Measurements from ENCODE around the gene SNF8. TPM values are rescaled to one million over a fixed set of nuclear protein-coding genes. Genes with fewer than 3 reads are reported as not detected.
A peak's percentile ranks its signal among the peaks of the same experiment; 100 is the strongest.

The SNF8 gene
- total and polyA plus RNA-seq, 2 donors (not counting 3 experiments of a cell fraction or from before 2014, with no cell fraction given), result 166 to 194 TPM

GRCh38 chr17:48915459-48916282, 29.0 kb downstream of the SNF8 start:
- TF ChIP-seq GATA2 (IDR thresholded peaks at IDR 0.05; ENCODE audit: insufficient read depth, insufficient read length, low read depth, low read length), result no peak
- TF ChIP-seq POLR2AphosphoS5 (IDR thresholded peaks at IDR 0.05; ENCODE audit: insufficient read depth, low read depth, low read length), result no peak
- TF ChIP-seq, protein P1, sequence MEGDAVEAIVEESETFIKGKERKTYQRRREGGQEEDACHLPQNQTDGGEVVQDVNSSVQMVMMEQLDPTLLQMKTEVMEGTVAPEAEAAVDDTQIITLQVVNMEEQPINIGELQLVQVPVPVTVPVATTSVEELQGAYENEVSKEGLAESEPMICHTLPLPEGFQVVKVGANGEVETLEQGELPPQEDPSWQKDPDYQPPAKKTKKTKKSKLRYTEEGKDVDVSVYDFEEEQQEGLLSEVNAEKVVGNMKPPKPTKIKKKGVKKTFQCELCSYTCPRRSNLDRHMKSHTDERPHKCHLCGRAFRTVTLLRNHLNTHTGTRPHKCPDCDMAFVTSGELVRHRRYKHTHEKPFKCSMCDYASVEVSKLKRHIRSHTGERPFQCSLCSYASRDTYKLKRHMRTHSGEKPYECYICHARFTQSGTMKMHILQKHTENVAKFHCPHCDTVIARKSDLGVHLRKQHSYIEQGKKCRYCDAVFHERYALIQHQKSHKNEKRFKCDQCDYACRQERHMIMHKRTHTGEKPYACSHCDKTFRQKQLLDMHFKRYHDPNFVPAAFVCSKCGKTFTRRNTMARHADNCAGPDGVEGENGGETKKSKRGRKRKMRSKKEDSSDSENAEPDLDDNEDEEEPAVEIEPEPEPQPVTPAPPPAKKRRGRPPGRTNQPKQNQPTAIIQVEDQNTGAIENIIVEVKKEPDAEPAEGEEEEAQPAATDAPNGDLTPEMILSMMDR (IDR thresholded peaks at IDR 0.05; ENCODE audit: extremely low read depth in 1 of 2, insufficient read depth in 1 of 2, low read depth in 1 of 2, low read length in 2 of 2), result no peak
- no peak for FAIRE-seq
- Histone ChIP-seq H2AFZ (ENCODE audit: low read depth, low read length) (no peak overlapping the region), H3K9ac (replicated peaks; ENCODE audit: extremely low read depth, insufficient read depth, low read length) (no peak overlapping the region), H3K36me3 (ENCODE audit: control insufficient read depth in 2 of 2, extremely low read depth in 1 of 2, insufficient read depth in 2 of 2, low read length in 2 of 2) (peaks cover 27 to 32% of the 10 kb centered on the region in 2 experiments), H3K79me2 (ENCODE audit: control insufficient read depth, insufficient read depth, low read length) (peaks cover 55% of the 10 kb centered on the region), H3K9me1 (replicated peaks; ENCODE audit: control insufficient read depth, extremely low read depth, insufficient read depth, low read length) (no peaks in the 10 kb centered on the region), H3K4me2 (ENCODE audit: insufficient read depth, low read length) (no peak overlapping the region), H3K4me1 (ENCODE audit: control insufficient read depth, extremely low read depth, insufficient read depth, low read length) (peaks cover 9% of the 10 kb centered on the region), H3K4me3 (replicated peaks in 1 of 3; ENCODE audit: insufficient read depth in 1 of 3, low read depth in 1 of 3, low read length in 3 of 3) (no peak overlapping the region), H3K9me3 (replicated peaks; ENCODE audit: control insufficient read depth, insufficient read depth, low read length) (no peaks in the 10 kb centered on the region), H3K27ac (ENCODE audit: insufficient read depth, low read depth, low read length) (peak overlapping the region; percentile 62), H3K27me3 (ENCODE audit: control insufficient read depth in 2 of 2, insufficient read depth in 2 of 2, low read length in 2 of 2) (no peaks in the 10 kb centered on the region), H4K20me1 (replicated peaks; ENCODE audit: control insufficient read depth, extremely low read depth, insufficient read depth, low read length) (peaks cover 9% of the 10 kb centered on the region)
- DNase-seq (ENCODE audit: low read depth, low spot score), result peak; percentile 47
- ChIA-PET CTCF (interaction anchor here (0.8 to 1.6 kb wide), 3 partner anchors 10 to 117 kb away, joined by 3 to 11 read pairs (median 6); no protein-coding TSS in a partner anchor), POLR2A (no interaction called here)
- BruUV-seq (replicated peaks), result no TSS peak
- intact Hi-C loops (cut with micrococcal nuclease) (no loop called here), dilution Hi-C loops (cut with MboI; ENCODE audit: extremely low pct_ligation_motif_present, low sequenced_read_pairs) (no loop called here)

GRCh38 chr17:48912476-48912875, 32.2 kb downstream of the SNF8 start:
- H3K4me2 ChIP-seq (ENCODE audit: insufficient read depth, low read length), result no peak overlapping the region
- FAIRE-seq, result no peak
- H3K36me3 ChIP-seq (ENCODE audit: control insufficient read depth in 2 of 2, extremely low read depth in 1 of 2, insufficient read depth in 2 of 2, low read length in 2 of 2), result peaks cover 13 to 26% of the 10 kb centered on the region in 2 experiments
- intact Hi-C loops (cut with micrococcal nuclease), result loop anchor here (1.0 kb wide), 1 partner anchor 120 kb away; no protein-coding TSS in a partner anchor
- H3K4me3 ChIP-seq (replicated peaks in 1 of 3; ENCODE audit: insufficient read depth in 1 of 3, low read depth in 1 of 3, low read length in 3 of 3), result no peak overlapping the region
- no peaks in the 10 kb centered on the region for H3K9me3 ChIP-seq (replicated peaks; ENCODE audit: control insufficient read depth, insufficient read depth, low read length)
- H3K27ac ChIP-seq (ENCODE audit: insufficient read depth, low read depth, low read length), result no peak overlapping the region
- dilution Hi-C loops (cut with MboI; ENCODE audit: extremely low pct_ligation_motif_present, low sequenced_read_pairs), result no loop called here
- H4K20me1 ChIP-seq (replicated peaks; ENCODE audit: control insufficient read depth, extremely low read depth, insufficient read depth, low read length), result peaks cover 12% of the 10 kb centered on the region
- no peaks in the 10 kb centered on the region for H3K27me3 ChIP-seq (ENCODE audit: control insufficient read depth in 2 of 2, insufficient read depth in 2 of 2, low read length in 2 of 2)
- H3K9ac ChIP-seq (replicated peaks; ENCODE audit: extremely low read depth, insufficient read depth, low read length), result no peak overlapping the region
- ChIA-PET CTCF (no interaction called here), POLR2A (no interaction called here)
- no TSS peak for BruUV-seq (replicated peaks)
- no peak overlapping the region for H2AFZ ChIP-seq (ENCODE audit: low read depth, low read length)
- no peaks in the 10 kb centered on the region for H3K9me1 ChIP-seq (replicated peaks; ENCODE audit: control insufficient read depth, extremely low read depth, insufficient read depth, low read length)
- peaks cover 26% of the 10 kb centered on the region for H3K4me1 ChIP-seq (ENCODE audit: control insufficient read depth, extremely low read depth, insufficient read depth, low read length)
- peaks cover 74% of the 10 kb centered on the region for H3K79me2 ChIP-seq (ENCODE audit: control insufficient read depth, insufficient read depth, low read length)
- TF ChIP-seq FOS (IDR thresholded peaks at IDR 0.05; ENCODE audit: borderline replicate concordance, insufficient read depth, low read length) (no peak), POLR2A (IDR thresholded peaks at IDR 0.05; ENCODE audit: low read depth, low read length) (no peak)
- DNase-seq (ENCODE audit: low read depth, low spot score), result no peak
